B cell (primary cell): ENCODE data around the gene GPR151.

Experiments used
- CTCF ChIP-seq: fragments of 200-600 bp; IDR thresholded peaks from one replicate; pipeline ENCODE4 v1.8.0; 2022; ENCODE audit warnings: antibody characterized with exemption, mild to moderate bottlenecking
- EZH2 ChIP-seq: IDR thresholded peaks from 2 replicates; pipeline ENCODE4 v1.6.1; 2012; ENCODE audit warnings: borderline replicate concordance, low read depth, mild to moderate bottlenecking, moderate library complexity, low read length; ENCODE audit not compliant: insufficient read depth, poor library complexity, severe bottlenecking

- no peak for TF ChIP-seq CTCF
- no peak for TF ChIP-seq EZH2
Measured at GRCh38 chr5:146560205-146560812, 44.3 kb upstream of the GPR151 start.
